Upper lobe of left lung (tissue), 6 donors: ENCODE data around the gene GDNF. TPM values are rescaled to one million over a fixed set of nuclear protein-coding genes. Genes with fewer than 3 reads are reported as not detected.

Source experiments
- ATAC-seq, 2 donors: fragments of 200-7000 bp; cut with Tn5 transposase; one replicate each; pipeline ENCODE4 v1.9.1; 2022; ENCODE audit warnings: mild to moderate bottlenecking in 2 of 2, moderate library complexity in 2 of 2; ENCODE audit not compliant: low FRiP score in 2 of 2
- DNase-seq, 2 donors: peaks; one replicate each; pipeline ENCODE4 v3.0.0-alpha.2; 2019 to 2020
- H3K27ac ChIP-seq, 4 donors: fragments of 200-600 bp; sonication (generic); one replicate each; pipeline ENCODE4 v1.5.1; 2016 to 2019
- H3K27me3 ChIP-seq, 4 donors: fragments of 200-600 bp; sonication (generic); one replicate each; pipeline ENCODE4 v1.5.1; 2017 to 2019
- H3K36me3 ChIP-seq, 4 donors: fragments of 200-600 bp; sonication (generic); one replicate each; pipeline ENCODE4 v1.5.1; 2016 to 2019
- H3K4me1 ChIP-seq, 4 donors: fragments of 200-600 bp; sonication (generic); one replicate each; pipeline ENCODE4 v1.5.1; 2018 to 2019
- H3K4me3 ChIP-seq, 4 donors: fragments of 200-600 bp; sonication (generic); one replicate each; pipeline ENCODE4 v1.5.1; 2017 to 2019; ENCODE audit warnings: mild to moderate bottlenecking in 2 of 4, moderate library complexity in 1 of 4
- H3K9me3 ChIP-seq, 4 donors: fragments of 200-600 bp; sonication (generic); one replicate each; pipeline ENCODE4 v1.5.1; 2018 to 2019
- EP300 ChIP-seq, 4 donors: sonication (generic); formaldehyde crosslinking; IDR thresholded peaks; one replicate each; pipeline ENCODE4 v1.5.1; 2017; ENCODE audit warnings: antibody characterized with exemption in 4 of 4, control low read depth in 2 of 4
- POLR2A ChIP-seq, 4 donors: fragments of 450-650 bp; IDR thresholded peaks; one replicate each; pipeline ENCODE4 v1.5.1; 2016 to 2017; ENCODE audit warnings: antibody characterized with exemption in 4 of 4, mild to moderate bottlenecking in 2 of 4
- POLR2AphosphoS5 ChIP-seq, 2 donors: sonication (generic); formaldehyde crosslinking; IDR thresholded peaks; one replicate each; pipeline ENCODE4 v1.5.1; 2017; ENCODE audit warnings: antibody characterized with exemption in 2 of 2
- WGBS, 2 donors: methylation state at CpG; one replicate each; pipeline ENCODE4 v1.1.5; 2017 to 2018; 5-methylcytosine and 5-hydroxymethylcytosine counted together
- total RNA-seq, 6 donors: library from RNA; depleted of rRNA in 4 of 6; stranded (reverse); fragments of >200 nt in 4 of 6; gene quantifications; one replicate each; pipeline versions ENCODE4 v1.1.0 to v1.2.1, GENCODE V29; 2016 to 2021
- TF ChIP-seq, protein P1 (sequence below), 6 experiments: fragments of 450-650 bp in 4 of 6; fragments of 200-600 bp in 2 of 6; sonication (generic) in 2 of 6; IDR thresholded peaks; one replicate each; pipeline ENCODE4 v1.5.1; 2016 to 2019; ENCODE audit warnings: antibody characterized with exemption in 6 of 6
- donor health status: DM: no; HTN: no; CAD: no; lungs with moderate emphysema.
- donor health status: DM: no; HTN: yes; CAD: no; lungs with severe emphysema.

GDNF gene
- total RNA-seq, 6 donors from 2014 or later: 0.15 to 0.20 TPM; not detected in 4

DNA sequence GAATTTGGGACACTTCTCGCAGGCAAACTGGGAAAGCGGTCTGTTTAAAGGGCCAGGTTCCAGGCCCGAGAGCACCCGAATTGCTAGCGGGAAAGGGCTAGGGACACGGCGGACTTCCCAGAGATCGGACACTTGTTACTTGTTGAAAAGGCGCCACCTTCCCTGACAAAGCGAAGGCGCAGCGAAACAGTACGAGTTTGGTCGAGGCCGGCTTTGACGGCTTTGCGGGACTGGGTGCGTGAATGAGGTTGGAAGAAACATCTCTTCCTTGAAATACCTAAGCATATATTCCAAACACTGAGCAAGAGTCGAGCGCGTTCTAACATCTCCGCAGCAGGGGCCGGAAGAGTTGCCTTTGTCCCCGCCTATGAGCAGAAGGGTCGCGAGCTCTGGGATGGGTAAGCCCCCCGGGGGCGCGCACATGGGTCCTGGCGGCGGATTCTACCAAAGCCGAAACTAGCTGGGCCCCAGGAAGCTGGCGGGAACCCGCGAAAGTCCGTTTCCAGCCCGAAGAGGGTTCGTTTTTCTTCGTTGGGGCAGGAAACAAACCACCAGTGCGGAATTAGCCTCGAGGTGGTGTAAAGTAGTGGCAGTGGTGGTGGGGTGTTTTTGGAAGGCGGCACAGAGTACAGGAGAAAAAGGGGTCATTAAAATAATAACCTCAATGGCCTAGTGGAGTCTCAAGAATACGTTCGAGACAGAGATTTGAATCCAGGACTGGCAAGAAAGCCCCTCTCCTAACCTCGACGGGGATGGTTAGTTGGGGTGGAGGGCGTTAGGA lies 1.5 kb downstream of the GDNF start:
- H3K4me3 ChIP-seq: peak overlapping the region in 2 of 4 donors; percentile 34 to 40
- no peak overlapping the region for H3K27ac ChIP-seq
- WGBS, 2 donors: 4 to 8% methylated on average over 33 to 36 of the region's 47 CpGs
- peaks cover 0 to 68% (median 35%) of the 10 kb centered on the region in 4 donors for H3K27me3 ChIP-seq
- TF ChIP-seq EP300 (IDR thresholded peaks at IDR 0.05) (no peak), POLR2A (IDR thresholded peaks at IDR 0.05) (no peak)
- TF ChIP-seq, protein P1, sequence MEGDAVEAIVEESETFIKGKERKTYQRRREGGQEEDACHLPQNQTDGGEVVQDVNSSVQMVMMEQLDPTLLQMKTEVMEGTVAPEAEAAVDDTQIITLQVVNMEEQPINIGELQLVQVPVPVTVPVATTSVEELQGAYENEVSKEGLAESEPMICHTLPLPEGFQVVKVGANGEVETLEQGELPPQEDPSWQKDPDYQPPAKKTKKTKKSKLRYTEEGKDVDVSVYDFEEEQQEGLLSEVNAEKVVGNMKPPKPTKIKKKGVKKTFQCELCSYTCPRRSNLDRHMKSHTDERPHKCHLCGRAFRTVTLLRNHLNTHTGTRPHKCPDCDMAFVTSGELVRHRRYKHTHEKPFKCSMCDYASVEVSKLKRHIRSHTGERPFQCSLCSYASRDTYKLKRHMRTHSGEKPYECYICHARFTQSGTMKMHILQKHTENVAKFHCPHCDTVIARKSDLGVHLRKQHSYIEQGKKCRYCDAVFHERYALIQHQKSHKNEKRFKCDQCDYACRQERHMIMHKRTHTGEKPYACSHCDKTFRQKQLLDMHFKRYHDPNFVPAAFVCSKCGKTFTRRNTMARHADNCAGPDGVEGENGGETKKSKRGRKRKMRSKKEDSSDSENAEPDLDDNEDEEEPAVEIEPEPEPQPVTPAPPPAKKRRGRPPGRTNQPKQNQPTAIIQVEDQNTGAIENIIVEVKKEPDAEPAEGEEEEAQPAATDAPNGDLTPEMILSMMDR (IDR thresholded peaks at IDR 0.05): peak in 2 of 6 experiments; percentile 7 to 8
- peaks cover 38 to 61% (median 47%) of the 10 kb centered on the region in 4 donors for H3K4me1 ChIP-seq
- H3K36me3 ChIP-seq: no peaks in the 10 kb centered on the region
- DNase-seq (peak in 1 of 2 donors; percentile 66), ATAC-seq (no peak)
- no peaks in the 10 kb centered on the region for H3K9me3 ChIP-seq

DNA sequence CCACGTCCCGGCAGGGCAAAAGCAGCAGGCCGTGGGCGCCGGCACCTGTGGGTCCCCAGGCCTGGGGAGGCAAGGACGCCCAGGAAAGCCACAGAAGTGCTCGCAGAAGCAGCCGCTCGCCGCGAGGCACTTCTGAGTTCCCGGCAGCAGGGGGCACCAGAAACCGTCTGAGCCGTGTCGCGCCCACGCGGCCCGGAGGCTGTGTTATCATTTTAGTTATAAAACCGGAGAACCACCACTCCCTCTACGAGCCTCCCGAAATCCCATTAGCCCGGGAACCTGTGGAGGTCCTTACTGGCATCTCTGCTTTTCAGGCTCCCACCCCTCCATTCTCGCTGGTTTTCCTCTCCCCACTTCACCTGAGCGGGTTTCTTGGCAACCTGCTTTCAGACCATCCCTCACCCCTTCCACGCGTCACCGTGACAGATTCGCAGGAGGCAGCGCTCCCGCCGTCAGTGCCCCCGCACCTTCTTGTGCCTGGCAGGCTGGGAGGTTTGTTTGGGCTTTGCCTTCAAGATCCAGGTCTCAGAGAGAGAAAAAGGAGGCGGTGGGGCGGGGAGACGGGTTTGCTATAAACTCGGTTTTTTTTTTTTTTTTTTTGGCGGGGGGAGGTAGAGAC lies 2.3 kb downstream of the GDNF start:
- Histone ChIP-seq H3K4me1 (peaks cover 38 to 61% (median 47%) of the 10 kb centered on the region in 4 donors), H3K36me3 (no peaks in the 10 kb centered on the region), H3K27me3 (peaks cover 0 to 68% (median 35%) of the 10 kb centered on the region in 4 donors), H3K4me3 (peak overlapping the region in 3 of 4 donors; percentile 16 to 40 (median 34)), H3K27ac (no peak overlapping the region), H3K9me3 (no peaks in the 10 kb centered on the region)
- WGBS, 2 donors: 6% methylated on average over 28 to 38 of the region's 38 CpGs
- DNase-seq (peak; percentile 51 to 93), ATAC-seq (peak; percentile 32 to 84)
- TF ChIP-seq, protein P1 (IDR thresholded peaks at IDR 0.05): peak in 5 of 6 experiments; percentile 28 to 71 (median 69)
- no peak for TF ChIP-seq EP300 (IDR thresholded peaks at IDR 0.05)

DNA sequence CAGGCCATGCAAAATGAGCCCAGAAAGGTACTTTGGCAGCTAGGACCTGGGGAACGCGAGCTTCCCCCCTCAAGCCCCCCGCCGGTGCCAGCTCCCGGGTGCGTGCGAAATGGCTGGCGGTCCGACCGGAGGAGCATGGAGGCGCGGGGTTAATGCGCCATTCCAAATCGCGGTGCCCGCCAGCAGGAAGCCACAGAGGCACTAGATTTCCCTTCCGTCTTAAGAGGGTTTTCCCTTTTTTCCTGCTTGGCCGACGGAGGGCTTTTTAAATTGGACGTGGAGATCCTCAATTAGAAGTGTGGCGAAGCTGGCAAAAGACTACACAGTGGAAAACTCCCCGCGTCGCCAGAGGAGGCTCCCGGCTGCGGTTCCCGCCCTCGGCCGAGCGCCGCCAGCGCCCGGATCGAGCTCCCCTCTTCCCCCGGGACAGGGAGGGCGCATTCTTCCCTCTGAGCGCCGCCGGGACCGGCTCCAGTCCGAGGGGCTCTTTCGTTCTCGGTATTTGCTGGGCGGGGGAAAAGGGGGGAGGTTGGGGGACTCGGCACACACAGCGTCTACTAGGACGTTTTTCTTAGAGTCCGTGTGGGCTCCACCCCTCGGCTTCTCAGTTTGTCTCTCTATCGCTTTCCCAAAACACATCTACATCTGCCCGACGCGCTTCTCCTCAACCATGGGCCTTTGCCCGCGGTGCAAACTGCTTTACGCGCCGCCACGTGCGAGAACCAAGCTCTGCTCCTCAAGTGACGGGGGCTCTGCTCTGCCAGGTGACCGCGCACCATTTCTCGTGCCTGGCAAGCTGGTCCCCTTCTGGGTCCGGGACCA lies 3.0 kb downstream of the GDNF start:
- peak in 1 of 2 donors; percentile 42 for ATAC-seq
- peak in 1 of 2 donors; percentile 78 for DNase-seq
- no peaks in the 10 kb centered on the region for H3K9me3 ChIP-seq
- 3% methylated on average over 28 to 65 of the region's 65 CpGs for WGBS, 2 donors
- no peak overlapping the region for H3K27ac ChIP-seq
- H3K36me3 ChIP-seq: no peaks in the 10 kb centered on the region
- no peak for TF ChIP-seq POLR2A (IDR thresholded peaks at IDR 0.05)
- TF ChIP-seq, protein P1 (IDR thresholded peaks at IDR 0.05): no peak
- no peak for TF ChIP-seq EP300 (IDR thresholded peaks at IDR 0.05)
- no peak for TF ChIP-seq POLR2AphosphoS5 (IDR thresholded peaks at IDR 0.05)
- H3K4me3 ChIP-seq: peak overlapping the region in 3 of 4 donors; percentile 16 to 40 (median 34)
- peaks cover 0 to 63% (median 35%) of the 10 kb centered on the region in 4 donors for H3K27me3 ChIP-seq
- H3K4me1 ChIP-seq: peaks cover 38 to 61% (median 47%) of the 10 kb centered on the region in 4 donors

DNA sequence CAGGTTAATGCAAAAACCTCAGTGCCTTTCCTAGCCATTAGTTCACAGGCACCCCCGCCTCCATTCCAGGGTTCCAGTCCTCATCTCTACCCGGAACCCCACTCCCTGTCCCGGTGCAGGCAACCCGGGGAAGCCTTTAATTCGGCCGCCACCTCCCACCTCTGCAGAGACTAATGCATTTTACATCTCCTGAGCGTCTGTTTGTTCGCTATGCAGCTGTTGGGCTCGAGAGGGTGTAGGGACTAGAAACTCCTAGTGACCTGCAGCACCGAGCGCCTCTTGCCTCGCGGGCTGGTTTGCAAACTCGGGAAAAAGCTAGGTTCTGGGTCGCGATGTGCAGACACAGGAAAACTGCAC lies 3.6 kb downstream of the GDNF start:
- ATAC-seq (no peak), DNase-seq (no peak)
- Histone ChIP-seq H3K27me3 (peaks cover 0 to 63% (median 35%) of the 10 kb centered on the region in 4 donors), H3K36me3 (no peaks in the 10 kb centered on the region), H3K27ac (no peak overlapping the region), H3K9me3 (no peaks in the 10 kb centered on the region), H3K4me3 (peak overlapping the region in 3 of 4 donors; percentile 16 to 40 (median 34)), H3K4me1 (peaks cover 38 to 61% (median 47%) of the 10 kb centered on the region in 4 donors)
- TF ChIP-seq POLR2AphosphoS5 (IDR thresholded peaks at IDR 0.05) (no peak), POLR2A (IDR thresholded peaks at IDR 0.05) (no peak), EP300 (IDR thresholded peaks at IDR 0.05) (no peak)
- TF ChIP-seq, protein P1 (IDR thresholded peaks at IDR 0.05): no peak
- WGBS, 2 donors: 5 to 11% methylated on average over 12 to 16 of the region's 16 CpGs
